Measurements from ENCODE around the gene NOS1.

Gene NOS1

DNA sequence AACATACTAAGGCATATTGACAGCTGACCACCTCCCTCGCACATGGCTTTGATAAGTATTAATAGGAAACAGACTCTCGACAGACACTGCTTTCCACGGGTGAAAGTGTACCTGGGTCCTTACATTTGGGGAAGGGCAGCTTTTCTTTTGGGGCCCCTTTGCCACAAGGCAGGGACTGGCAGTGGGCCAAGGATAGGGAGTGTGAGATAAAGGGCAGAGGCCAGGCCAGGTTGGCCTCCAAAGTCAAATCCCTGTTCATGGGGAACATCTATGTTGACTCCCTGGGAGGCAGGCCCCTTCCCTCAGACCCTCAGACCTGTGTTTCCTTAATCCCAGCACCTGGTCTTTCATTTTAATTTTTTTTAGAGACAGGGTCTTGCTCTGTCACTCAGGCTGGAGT is 151.8 kb downstream of the NOS1 start:
- Histone ChIP-seq H3K4me3 (ENCODE audit: insufficient read depth in 1 of 2, low read depth in 1 of 2, low read length in 2 of 2) (no peak overlapping the region), H3K14ac (ENCODE audit: low read length in 2 of 2) (no peak overlapping the region), H3K9ac (ENCODE audit: low read length) (no peak overlapping the region), H2BK12ac (ENCODE audit: low read length in 2 of 2) (no peak overlapping the region), H3K27ac (ENCODE audit: low read length, poor library complexity, severe bottlenecking) (no peak overlapping the region), H3K4me1 (ENCODE audit: control insufficient read depth, insufficient read depth, low read depth, low read length) (peaks cover 2% of the 10 kb centered on the region), H3K9me3 (ENCODE audit: control insufficient read depth, low read length) (no peaks in the 10 kb centered on the region), H3K36me3 (ENCODE audit: control insufficient read depth in 1 of 2, insufficient read depth in 2 of 2, low read depth in 1 of 2, low read length in 2 of 2) (no peaks in the 10 kb centered on the region), H4K91ac (ENCODE audit: low read length) (no peak overlapping the region), H3K18ac (ENCODE audit: low read depth in 1 of 2, low read length in 2 of 2) (no peak overlapping the region), H2BK5ac (ENCODE audit: low read depth, low read length, poor library complexity, severe bottlenecking) (peak overlapping the region; percentile 15), H3K27me3 (ENCODE audit: control insufficient read depth in 1 of 2, insufficient read depth in 1 of 2, low read length in 2 of 2) (peaks cover 14 to 76% of the 10 kb centered on the region in 2 experiments), H3K23ac (ENCODE audit: low read length in 2 of 2) (no peak overlapping the region), H2BK15ac (ENCODE audit: low read depth, poor library complexity, severe bottlenecking) (no peak overlapping the region), H2BK120ac (ENCODE audit: low read depth, low read length) (no peak overlapping the region), H2AFZ (ENCODE audit: low read depth, low read length) (no peak overlapping the region), H2AK5ac (ENCODE audit: low read length, severe bottlenecking) (no peak overlapping the region), H3K4me2 (ENCODE audit: low read length, poor library complexity, severe bottlenecking) (no peak overlapping the region), H4K8ac (ENCODE audit: low read length) (no peak overlapping the region), H3K79me1 (replicated peaks; ENCODE audit: low read length, poor library complexity, severe bottlenecking) (no peaks in the 10 kb centered on the region), H3K4ac (ENCODE audit: low read depth in 1 of 2, low read length in 2 of 2) (no peak overlapping the region)
- no peak for DNase-seq
- 86% methylated on average over 3 of the region's 3 CpGs for WGBS

DNA sequence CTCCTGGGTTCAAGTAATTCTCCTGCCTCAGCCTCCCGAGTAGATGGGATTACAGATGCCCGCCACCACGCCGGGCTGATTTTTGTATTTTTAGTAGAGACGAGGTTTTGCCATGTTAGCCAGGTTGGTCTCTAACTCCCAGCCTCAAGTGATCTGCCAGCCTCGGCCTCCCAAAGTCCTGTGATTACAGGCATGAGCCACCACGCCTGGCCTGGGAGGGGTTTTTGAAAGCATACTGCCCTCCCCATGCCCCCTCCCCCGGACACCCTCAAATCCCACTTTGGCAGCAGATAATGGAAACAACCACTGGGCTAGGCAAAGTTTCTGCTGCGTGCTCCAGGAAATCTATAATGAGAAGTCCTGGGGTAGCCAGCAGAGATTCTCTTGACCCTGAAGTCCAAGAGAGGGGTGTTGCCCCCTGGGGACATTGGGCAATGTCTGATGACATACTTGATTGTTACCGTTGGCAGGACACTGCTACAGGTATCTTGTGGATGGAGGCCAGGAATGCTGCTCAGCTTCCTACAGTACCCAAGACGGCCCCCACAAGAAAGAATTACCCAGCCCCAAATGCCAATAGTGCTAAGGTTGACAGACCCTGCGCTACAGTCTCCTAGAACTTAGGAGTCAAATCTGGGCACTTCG is 152.5 kb downstream of the NOS1 start:
- Histone ChIP-seq H3K9me3 (ENCODE audit: control insufficient read depth, low read length) (no peaks in the 10 kb centered on the region), H3K9ac (ENCODE audit: low read length) (no peak overlapping the region), H3K23ac (ENCODE audit: low read length in 2 of 2) (no peak overlapping the region), H3K18ac (ENCODE audit: low read depth in 1 of 2, low read length in 2 of 2) (no peak overlapping the region), H3K79me1 (replicated peaks; ENCODE audit: low read length, poor library complexity, severe bottlenecking) (no peaks in the 10 kb centered on the region), H2BK12ac (ENCODE audit: low read length in 2 of 2) (no peak overlapping the region), H3K4me1 (ENCODE audit: control insufficient read depth, insufficient read depth, low read depth, low read length) (peaks cover 2% of the 10 kb centered on the region), H2BK15ac (ENCODE audit: low read depth, poor library complexity, severe bottlenecking) (no peak overlapping the region), H4K8ac (ENCODE audit: low read length) (no peak overlapping the region), H3K14ac (ENCODE audit: low read length in 2 of 2) (no peak overlapping the region), H2AFZ (ENCODE audit: low read depth, low read length) (no peak overlapping the region), H3K27ac (ENCODE audit: low read length, poor library complexity, severe bottlenecking) (no peak overlapping the region), H3K27me3 (ENCODE audit: control insufficient read depth in 1 of 2, insufficient read depth in 1 of 2, low read length in 2 of 2) (peaks cover 14 to 69% of the 10 kb centered on the region in 2 experiments), H2AK5ac (ENCODE audit: low read length, severe bottlenecking) (no peak overlapping the region), H3K4me2 (ENCODE audit: low read length, poor library complexity, severe bottlenecking) (no peak overlapping the region), H3K4me3 (ENCODE audit: insufficient read depth in 1 of 2, low read depth in 1 of 2, low read length in 2 of 2) (no peak overlapping the region), H3K4ac (ENCODE audit: low read depth in 1 of 2, low read length in 2 of 2) (no peak overlapping the region), H2BK5ac (ENCODE audit: low read depth, low read length, poor library complexity, severe bottlenecking) (no peak overlapping the region), H4K91ac (ENCODE audit: low read length) (no peak overlapping the region), H2BK120ac (ENCODE audit: low read depth, low read length) (no peak overlapping the region), H3K36me3 (ENCODE audit: control insufficient read depth in 1 of 2, insufficient read depth in 2 of 2, low read depth in 1 of 2, low read length in 2 of 2) (no peaks in the 10 kb centered on the region)
- WGBS, result 87% methylated on average over 13 of the region's 13 CpGs
- DNase-seq, result no peak

DNA sequence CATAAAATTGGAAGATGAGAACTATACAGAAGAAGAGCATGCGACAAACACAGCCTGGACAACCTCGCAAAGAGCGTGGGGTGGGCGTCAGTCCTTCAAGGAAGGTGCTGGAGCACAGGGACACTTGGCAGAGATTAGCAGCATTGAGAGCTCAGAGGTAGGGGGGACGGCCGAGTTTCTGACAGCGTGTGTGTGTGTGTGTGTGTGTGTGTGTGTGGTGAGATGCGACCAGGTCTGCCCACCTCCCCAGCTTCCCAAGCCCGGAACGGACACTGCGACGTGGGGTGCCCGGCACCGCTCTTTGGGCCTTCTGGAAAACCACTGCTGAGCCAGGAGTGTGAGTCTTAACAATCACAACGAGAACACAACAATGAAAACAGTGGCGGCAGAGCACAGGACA is 153.2 kb downstream of the NOS1 start:
- Histone ChIP-seq H2BK15ac (ENCODE audit: low read depth, poor library complexity, severe bottlenecking) (no peak overlapping the region), H2BK5ac (ENCODE audit: low read depth, low read length, poor library complexity, severe bottlenecking) (no peak overlapping the region), H2BK120ac (ENCODE audit: low read depth, low read length) (no peak overlapping the region), H2BK12ac (ENCODE audit: low read length in 2 of 2) (no peak overlapping the region), H3K18ac (ENCODE audit: low read depth in 1 of 2, low read length in 2 of 2) (no peak overlapping the region), H3K9ac (ENCODE audit: low read length) (no peak overlapping the region), H3K14ac (ENCODE audit: low read length in 2 of 2) (no peak overlapping the region), H3K27ac (ENCODE audit: low read length, poor library complexity, severe bottlenecking) (no peak overlapping the region), H3K4me1 (ENCODE audit: control insufficient read depth, insufficient read depth, low read depth, low read length) (no peaks in the 10 kb centered on the region), H3K23ac (ENCODE audit: low read length in 2 of 2) (no peak overlapping the region), H4K91ac (ENCODE audit: low read length) (no peak overlapping the region), H3K79me1 (replicated peaks; ENCODE audit: low read length, poor library complexity, severe bottlenecking) (no peaks in the 10 kb centered on the region), H3K4me3 (ENCODE audit: insufficient read depth in 1 of 2, low read depth in 1 of 2, low read length in 2 of 2) (no peak overlapping the region), H3K9me3 (ENCODE audit: control insufficient read depth, low read length) (no peaks in the 10 kb centered on the region), H2AFZ (ENCODE audit: low read depth, low read length) (no peak overlapping the region), H3K4ac (ENCODE audit: low read depth in 1 of 2, low read length in 2 of 2) (no peak overlapping the region), H3K27me3 (ENCODE audit: control insufficient read depth in 1 of 2, insufficient read depth in 1 of 2, low read length in 2 of 2) (peaks cover 14 to 62% of the 10 kb centered on the region in 2 experiments), H3K4me2 (ENCODE audit: low read length, poor library complexity, severe bottlenecking) (no peak overlapping the region), H3K36me3 (ENCODE audit: control insufficient read depth in 1 of 2, insufficient read depth in 2 of 2, low read depth in 1 of 2, low read length in 2 of 2) (no peaks in the 10 kb centered on the region), H2AK5ac (ENCODE audit: low read length, severe bottlenecking) (no peak overlapping the region), H4K8ac (ENCODE audit: low read length) (no peak overlapping the region)
- WGBS, result 82% methylated on average over 16 of the region's 16 CpGs
- no peak for DNase-seq

DNA sequence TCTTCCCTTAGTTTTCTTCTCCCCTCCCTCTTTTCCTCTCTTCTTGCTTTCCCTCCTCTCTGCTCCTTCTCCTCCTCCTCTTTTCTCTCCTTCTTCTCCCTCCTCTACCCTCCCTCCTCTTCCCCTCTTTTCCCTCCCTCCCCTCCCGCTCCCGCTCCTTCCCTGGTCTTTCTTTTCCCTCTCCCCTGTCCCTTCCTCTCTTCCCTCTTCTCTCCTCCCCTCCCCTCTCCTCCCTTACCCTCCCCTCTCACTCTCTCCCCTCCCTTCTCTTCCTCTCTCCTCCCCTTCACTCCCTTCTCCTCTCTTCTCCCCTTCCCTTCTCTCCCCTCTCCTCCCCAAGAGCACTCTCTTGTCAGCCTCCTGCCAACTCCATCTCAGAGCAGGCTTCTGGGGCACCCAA is 153.8 kb downstream of the NOS1 start:
- Histone ChIP-seq H3K4me3 (ENCODE audit: insufficient read depth in 1 of 2, low read depth in 1 of 2, low read length in 2 of 2) (no peak overlapping the region), H3K9ac (ENCODE audit: low read length) (no peak overlapping the region), H3K79me1 (replicated peaks; ENCODE audit: low read length, poor library complexity, severe bottlenecking) (no peaks in the 10 kb centered on the region), H3K23ac (ENCODE audit: low read length in 2 of 2) (no peak overlapping the region), H2AFZ (ENCODE audit: low read depth, low read length) (no peak overlapping the region), H2BK5ac (ENCODE audit: low read depth, low read length, poor library complexity, severe bottlenecking) (no peak overlapping the region), H2AK5ac (ENCODE audit: low read length, severe bottlenecking) (no peak overlapping the region), H3K4me1 (ENCODE audit: control insufficient read depth, insufficient read depth, low read depth, low read length) (no peaks in the 10 kb centered on the region), H3K4me2 (ENCODE audit: low read length, poor library complexity, severe bottlenecking) (no peak overlapping the region), H3K36me3 (ENCODE audit: control insufficient read depth in 1 of 2, insufficient read depth in 2 of 2, low read depth in 1 of 2, low read length in 2 of 2) (no peaks in the 10 kb centered on the region), H3K4ac (ENCODE audit: low read depth in 1 of 2, low read length in 2 of 2) (no peak overlapping the region), H4K8ac (ENCODE audit: low read length) (no peak overlapping the region), H2BK12ac (ENCODE audit: low read length in 2 of 2) (no peak overlapping the region), H3K14ac (ENCODE audit: low read length in 2 of 2) (no peak overlapping the region), H3K9me3 (ENCODE audit: control insufficient read depth, low read length) (no peaks in the 10 kb centered on the region), H2BK120ac (ENCODE audit: low read depth, low read length) (no peak overlapping the region), H3K27me3 (ENCODE audit: control insufficient read depth in 1 of 2, insufficient read depth in 1 of 2, low read length in 2 of 2) (peaks cover 14 to 60% of the 10 kb centered on the region in 2 experiments), H4K91ac (ENCODE audit: low read length) (no peak overlapping the region), H3K27ac (ENCODE audit: low read length, poor library complexity, severe bottlenecking) (no peak overlapping the region), H3K18ac (ENCODE audit: low read depth in 1 of 2, low read length in 2 of 2) (no peak overlapping the region), H2BK15ac (ENCODE audit: low read depth, poor library complexity, severe bottlenecking) (no peak overlapping the region)
- no peak for DNase-seq
- WGBS, result 48% methylated on average over 2 of the region's 2 CpGs
